GM18498 (cell line): ENCODE measurements around the gene NEDD4L.

Experiments
- ATAC-seq: cut with Tn5 transposase; IDR thresholded peaks from one replicate; pipeline ENCODE4 v1.9.1; 2021; ENCODE audit warnings: mild to moderate bottlenecking, moderate library complexity; ENCODE audit not compliant: unreplicated experiment

NEDD4L gene

DNA sequence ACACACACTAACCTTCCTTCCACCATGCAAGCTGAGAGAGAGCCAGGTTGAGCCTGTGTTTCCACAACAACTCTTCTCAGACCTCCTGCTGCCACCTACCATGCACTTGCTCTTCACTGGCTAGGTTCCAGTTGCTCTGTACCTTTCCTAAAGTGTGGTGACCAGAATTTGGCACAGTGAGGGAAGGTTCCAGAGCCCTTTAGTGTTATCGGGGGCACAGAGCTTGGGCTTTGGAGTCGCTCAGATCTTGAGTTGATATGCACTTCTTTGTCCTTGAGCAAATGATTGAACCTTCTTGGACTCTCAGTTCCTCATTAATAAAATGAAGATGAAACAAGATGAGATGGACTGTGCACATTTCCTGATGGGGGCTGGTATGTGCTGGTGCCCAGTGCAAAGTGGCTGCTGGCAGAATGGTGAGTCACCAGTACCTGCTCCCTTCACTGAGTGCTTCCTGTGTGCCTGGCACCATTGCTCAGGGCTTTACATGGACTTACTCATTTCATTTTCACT is 47.1 kb downstream of the NEDD4L start:
- peak; percentile 97 for ATAC-seq

- no peak for ATAC-seq
Measured at GRCh38 chr18:58093311-58093803, 49.3 kb downstream of the NEDD4L start.

DNA sequence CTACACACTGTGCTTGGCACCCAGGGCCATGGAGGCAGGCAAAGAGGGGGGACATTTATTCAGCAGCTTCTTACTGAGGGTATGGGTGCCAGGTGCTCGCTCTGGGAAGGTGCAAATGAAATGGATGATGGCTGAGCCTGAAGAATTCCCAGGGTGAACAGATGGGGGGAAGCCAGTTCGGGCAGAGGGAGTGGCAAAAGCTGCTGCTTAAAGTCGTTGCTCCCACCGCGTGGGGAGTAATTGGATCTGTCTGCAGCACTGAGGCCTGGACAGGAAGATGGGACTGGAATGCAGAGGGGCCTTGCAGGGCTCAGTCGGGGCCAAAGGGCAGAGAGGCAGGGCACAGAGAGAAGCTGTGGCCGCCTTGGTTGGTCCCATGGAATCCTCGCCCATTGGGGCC is 51.2 kb downstream of the NEDD4L start:
- ATAC-seq = no peak

DNA sequence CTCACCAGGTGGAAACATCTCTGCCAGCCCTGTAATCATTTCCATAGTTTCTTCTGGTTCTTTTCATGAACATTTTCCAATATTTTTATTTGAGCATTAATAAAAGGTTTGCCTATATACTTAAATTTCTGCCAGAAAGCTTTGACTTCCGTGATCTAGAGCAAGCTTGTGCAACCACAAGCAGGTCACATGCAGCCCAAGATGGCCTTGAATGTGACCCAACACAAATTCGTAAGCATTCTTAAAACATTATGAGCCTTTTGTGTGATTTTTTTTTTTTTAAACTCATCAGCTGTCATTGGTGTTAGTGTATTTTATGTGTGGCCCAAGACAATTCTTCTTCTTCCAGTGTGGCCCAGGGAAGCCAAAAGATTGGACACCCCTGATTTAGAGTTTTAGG is 51.6 kb downstream of the NEDD4L start:
- ATAC-seq = no peak

GRCh38 chr18:58096658-58097057 is 52.6 kb downstream of the NEDD4L start:
- ATAC-seq = no peak

GRCh38 chr18:58097121-58097906 is 53.3 kb downstream of the NEDD4L start:
- ATAC-seq = no peak

GRCh38 chr18:58097907-58098166 is 53.8 kb downstream of the NEDD4L start:
- no peak for ATAC-seq

- no peak for ATAC-seq
Measured at GRCh38 chr18:58098706-58099105, 54.7 kb downstream of the NEDD4L start.

GRCh38 chr18:58100154-58100553 is 56.1 kb downstream of the NEDD4L start:
- ATAC-seq = peak; percentile 50

DNA sequence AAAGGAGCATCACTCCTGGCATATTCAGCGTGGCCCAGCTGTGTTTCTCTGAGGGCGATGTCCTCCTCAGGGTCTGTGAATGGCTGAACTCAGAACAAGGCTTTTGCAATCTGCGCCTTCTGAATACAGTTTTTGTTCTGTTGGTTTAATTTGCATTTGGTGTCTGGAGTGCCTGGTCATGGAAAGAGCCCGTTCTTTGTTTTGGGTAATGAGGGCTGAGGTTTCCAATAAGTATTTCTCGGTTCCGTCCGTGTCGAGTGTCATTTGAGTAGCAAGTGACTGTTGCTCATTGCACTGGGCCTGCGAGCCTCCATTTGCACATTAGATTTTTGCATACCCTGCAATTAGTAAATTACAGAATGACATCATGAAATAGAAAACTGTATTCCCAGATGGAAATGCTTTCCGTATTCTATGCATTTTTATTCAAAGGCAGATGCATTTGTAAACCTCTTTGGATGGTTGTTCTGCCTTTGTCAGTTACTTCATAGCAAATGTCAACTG is 57.3 kb downstream of the NEDD4L start:
- ATAC-seq = no peak

DNA sequence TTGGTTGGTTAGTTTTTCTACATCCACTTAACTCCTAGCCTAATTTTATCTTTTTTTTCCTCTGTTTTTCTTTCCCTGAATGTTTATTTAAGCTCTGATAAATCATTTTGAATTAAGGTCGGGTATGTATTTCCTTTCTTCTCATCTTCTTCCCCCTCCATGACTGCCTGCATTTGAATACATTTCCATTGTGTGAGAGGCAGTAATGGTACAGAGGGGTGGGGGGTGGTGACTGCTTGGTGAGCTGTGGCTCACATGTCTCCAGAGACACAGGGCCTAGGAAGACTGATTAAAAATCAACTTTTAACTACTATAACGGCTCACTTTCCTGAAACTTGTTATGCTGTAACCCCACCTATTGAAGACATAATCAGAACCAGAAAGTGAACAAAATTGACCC is 58.0 kb downstream of the NEDD4L start:
- ATAC-seq = no peak

- no peak for ATAC-seq
Measured at GRCh38 chr18:58102875-58103274, 58.8 kb downstream of the NEDD4L start.

DNA sequence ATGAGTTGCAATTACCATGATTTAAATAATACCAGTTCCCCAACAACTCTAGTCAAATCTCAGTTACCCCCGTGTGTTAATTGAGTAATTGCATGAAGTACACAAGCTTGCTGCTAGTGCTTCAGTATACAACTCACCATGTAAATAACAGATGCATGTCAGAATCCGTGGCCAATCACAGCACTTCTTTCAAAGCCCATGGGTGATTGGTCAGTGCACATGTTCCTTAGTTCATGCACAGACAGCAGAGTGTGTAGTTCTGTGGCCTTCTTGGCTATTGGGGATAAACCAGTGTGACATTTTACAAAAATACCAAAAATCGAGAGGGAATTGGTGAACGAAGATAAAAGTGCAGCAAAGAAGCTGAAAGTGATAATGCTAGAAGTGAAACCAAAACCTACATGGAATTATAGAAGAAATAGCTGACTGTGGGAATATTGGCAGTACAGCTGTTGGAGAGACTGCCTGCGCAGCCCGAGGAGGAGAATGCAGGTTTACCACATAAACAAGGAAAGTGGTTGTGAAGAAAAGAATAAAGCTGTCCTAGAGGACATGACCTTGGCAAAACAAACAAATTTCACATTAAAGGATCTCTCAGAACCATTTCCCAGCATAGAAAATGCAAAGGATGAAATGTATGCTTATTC is 59.4 kb downstream of the NEDD4L start:
- ATAC-seq = no peak

DNA sequence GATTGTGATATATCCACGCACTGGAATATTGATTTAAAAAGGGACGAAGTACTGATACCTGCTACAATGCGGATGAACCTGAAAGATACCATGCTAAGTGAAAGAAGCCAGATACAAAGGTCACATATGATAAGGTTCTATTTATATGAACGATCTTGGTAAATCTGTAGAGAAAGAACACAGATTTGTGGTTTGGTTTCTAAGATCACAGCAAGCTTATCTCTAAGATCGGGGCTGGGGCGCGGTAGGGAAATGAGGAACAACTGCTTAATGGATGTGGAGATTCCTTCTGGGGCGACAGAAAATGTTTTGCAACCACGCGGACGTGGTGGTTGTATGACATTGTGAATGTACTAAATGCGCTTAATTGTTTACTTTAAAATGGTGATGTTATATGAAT is 60.1 kb downstream of the NEDD4L start:
- no peak for ATAC-seq

GRCh38 chr18:58105206-58105887 is 61.3 kb downstream of the NEDD4L start:
- ATAC-seq = no peak

- ATAC-seq = no peak
Measured at GRCh38 chr18:58105888-58106260, 61.8 kb downstream of the NEDD4L start.

DNA sequence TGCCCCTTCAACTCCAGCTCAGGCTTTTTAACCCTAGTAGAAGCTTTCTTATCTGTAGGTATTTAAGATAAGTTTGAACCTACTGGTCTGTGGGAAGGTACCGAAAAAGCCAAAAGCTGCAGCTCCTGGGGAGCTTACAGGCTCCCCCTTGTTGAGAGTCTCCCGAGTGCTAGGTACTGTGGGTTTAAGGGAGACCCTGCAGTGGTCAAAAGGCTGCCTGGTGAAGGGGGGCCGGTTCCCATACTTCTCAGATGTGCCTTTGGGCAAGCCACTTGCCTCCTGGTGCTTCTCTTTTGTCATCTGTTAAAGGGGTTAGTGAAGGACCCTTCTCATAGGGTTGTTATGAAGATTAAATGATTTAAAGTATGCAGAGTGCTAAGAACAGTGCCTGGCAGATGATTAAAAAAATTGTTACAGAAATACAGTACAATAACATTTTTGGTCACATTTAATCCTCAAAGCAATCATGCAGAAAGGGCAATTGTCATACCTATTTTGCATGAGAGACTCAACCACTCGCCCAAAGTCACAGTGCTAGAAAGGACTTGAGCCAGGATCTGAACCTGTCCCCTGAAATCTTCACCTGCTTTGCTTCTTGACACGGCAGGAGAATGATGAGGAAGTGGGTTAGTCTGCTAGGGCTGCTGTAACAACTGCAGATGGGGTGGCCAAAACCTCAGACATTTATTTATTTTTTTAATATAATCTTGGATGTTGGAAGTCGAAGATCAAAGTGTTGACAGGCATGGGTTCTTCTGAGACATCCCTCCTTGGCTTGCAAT is 62.5 kb downstream of the NEDD4L start:
- no peak for ATAC-seq

DNA sequence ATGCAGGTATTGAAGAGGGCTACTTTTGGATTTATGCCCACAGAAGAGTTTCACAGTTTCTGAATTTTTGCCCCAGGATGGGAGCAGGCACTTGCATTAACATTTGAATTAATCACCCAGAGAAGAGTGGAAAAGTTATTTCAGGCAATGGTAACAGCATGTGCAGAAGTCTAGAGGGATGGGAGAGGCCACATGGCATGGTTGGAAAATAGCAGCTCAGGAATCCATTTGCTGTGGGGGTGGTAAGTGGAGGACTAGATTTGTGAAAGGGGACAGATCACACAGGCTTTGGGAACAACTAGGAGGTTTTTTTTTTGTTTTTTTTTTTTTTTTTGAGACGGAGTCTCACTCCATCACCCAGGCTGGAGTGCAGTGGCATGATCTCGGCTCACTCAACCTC is 65.2 kb downstream of the NEDD4L start:
- ATAC-seq = no peak

- no peak for ATAC-seq
Measured at GRCh38 chr18:58110398-58110797, 66.4 kb downstream of the NEDD4L start.

DNA sequence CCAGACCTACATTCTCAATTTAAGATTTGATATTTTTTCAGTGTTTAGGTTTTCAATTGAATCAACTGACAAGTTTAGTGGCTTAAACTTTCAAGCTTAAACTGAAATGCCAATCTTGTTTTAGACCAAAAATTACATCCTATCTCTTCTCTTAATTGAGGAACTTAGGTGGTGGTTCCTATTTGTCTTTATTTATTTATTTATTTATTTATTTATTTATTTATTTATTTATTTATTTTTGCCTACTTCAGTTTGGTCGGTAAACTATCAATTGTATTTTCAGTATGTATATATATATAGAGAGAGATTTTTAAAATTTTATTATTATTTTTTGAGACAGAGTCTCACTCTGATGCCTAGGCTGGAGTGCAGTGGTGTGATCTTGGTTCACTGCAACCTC is 68.1 kb downstream of the NEDD4L start:
- ATAC-seq = no peak

- ATAC-seq = peak; percentile 72
Measured at GRCh38 chr18:58113337-58113736, 69.3 kb downstream of the NEDD4L start.
